Effector memory CD4-positive, alpha-beta T cell (primary cell): Measurements from ENCODE around the gene POLR3G.

Experiments
- DNase-seq, 3 donors: peaks; one replicate each; pipeline ENCODE4 v3.0.0-alpha.2; 2020
- H3K27ac ChIP-seq: 2 replicates; pipeline ENCODE4 v1.7.0; 2013; ENCODE audit warnings: mild to moderate bottlenecking, low read length, moderate library complexity; ENCODE audit not compliant: insufficient read depth, poor library complexity, severe bottlenecking
- H3K27me3 ChIP-seq: replicated peaks from 2 replicates; pipeline ENCODE4 v1.7.0; 2013; ENCODE audit warnings: mild to moderate bottlenecking, low read length; ENCODE audit not compliant: insufficient read depth, control insufficient read depth, poor library complexity, severe bottlenecking
- H3K36me3 ChIP-seq: 2 replicates; pipeline ENCODE4 v1.7.0; 2013; ENCODE audit warnings: mild to moderate bottlenecking, low read length, moderate library complexity; ENCODE audit not compliant: control insufficient read depth, insufficient read depth
- H3K4me1 ChIP-seq: 2 replicates; pipeline ENCODE4 v1.7.0; 2013; ENCODE audit warnings: low read length, mild to moderate bottlenecking; ENCODE audit not compliant: control insufficient read depth, insufficient read depth, poor library complexity, severe bottlenecking
- H3K4me3 ChIP-seq: 2 replicates; pipeline ENCODE4 v1.7.0; 2013; ENCODE audit warnings: low read length, low read depth, mild to moderate bottlenecking; ENCODE audit not compliant: insufficient read depth, poor library complexity, severe bottlenecking
- H3K9me3 ChIP-seq: 2 replicates; pipeline ENCODE4 v1.7.0; 2013; ENCODE audit warnings: mild to moderate bottlenecking, low read length, moderate library complexity; ENCODE audit not compliant: control insufficient read depth

POLR3G gene

GRCh38 chr5:90560771-90561170 lies 86.1 kb downstream of the POLR3G start:
- H3K4me3 ChIP-seq = no peak overlapping the region
- H3K27ac ChIP-seq = no peak overlapping the region
- no peaks in the 10 kb centered on the region for H3K4me1 ChIP-seq
- no peak for DNase-seq
- no peaks in the 10 kb centered on the region for H3K36me3 ChIP-seq
- H3K9me3 ChIP-seq = no peaks in the 10 kb centered on the region
- H3K27me3 ChIP-seq = peaks cover 7% of the 10 kb centered on the region

- no peak overlapping the region for H3K27ac ChIP-seq
- H3K27me3 ChIP-seq = peaks cover 7% of the 10 kb centered on the region
- no peak overlapping the region for H3K4me3 ChIP-seq
- no peaks in the 10 kb centered on the region for H3K9me3 ChIP-seq
- H3K36me3 ChIP-seq = no peaks in the 10 kb centered on the region
- no peak for DNase-seq
- H3K4me1 ChIP-seq = no peaks in the 10 kb centered on the region
These were observed 87.1 kb downstream of the POLR3G start for GRCh38 chr5:90561766-90562165.

- Histone ChIP-seq H3K4me1 (no peaks in the 10 kb centered on the region), H3K27me3 (peaks cover 7% of the 10 kb centered on the region), H3K4me3 (no peak overlapping the region), H3K9me3 (no peaks in the 10 kb centered on the region), H3K36me3 (no peaks in the 10 kb centered on the region), H3K27ac (no peak overlapping the region)
- DNase-seq = no peak
These were observed 87.7 kb downstream of the POLR3G start for GRCh38 chr5:90562341-90562740.

- no peaks in the 10 kb centered on the region for H3K9me3 ChIP-seq
- H3K27ac ChIP-seq = no peak overlapping the region
- DNase-seq = no peak
- no peak overlapping the region for H3K4me3 ChIP-seq
- peaks cover 7% of the 10 kb centered on the region for H3K27me3 ChIP-seq
- H3K36me3 ChIP-seq = no peaks in the 10 kb centered on the region
- H3K4me1 ChIP-seq = no peaks in the 10 kb centered on the region
These were observed 88.4 kb downstream of the POLR3G start for GRCh38 chr5:90563108-90563507.
